GM12892 (cell line): ENCODE results near the gene PDZK1IP1.

Source experiments
- DNase-seq: peaks from one replicate; pipeline ENCODE4 v3.0.0; 2011; ENCODE audit not compliant: insufficient read length
- FAIRE-seq: peaks from 2 replicates; lab custom pipeline; 2011; peaks lifted over from hg19 to GRCh38; lab: Jason Lieb, UNC
- POLR2A ChIP-seq: IDR thresholded peaks from 2 replicates; pipeline ENCODE4 v1.6.1; 2011; ENCODE audit warnings: low read depth, low read length, control low read depth
- POLR2AphosphoS5 ChIP-seq: IDR thresholded peaks from 2 replicates; pipeline ENCODE4 v1.6.1; 2011; ENCODE audit warnings: low read depth, low read length, control low read depth
- TAF1 ChIP-seq: IDR thresholded peaks from 2 replicates; pipeline ENCODE4 v1.6.1; 2011; ENCODE audit warnings: low read depth, mild to moderate bottlenecking, control low read depth, low read length, borderline replicate concordance

Gene PDZK1IP1

DNA sequence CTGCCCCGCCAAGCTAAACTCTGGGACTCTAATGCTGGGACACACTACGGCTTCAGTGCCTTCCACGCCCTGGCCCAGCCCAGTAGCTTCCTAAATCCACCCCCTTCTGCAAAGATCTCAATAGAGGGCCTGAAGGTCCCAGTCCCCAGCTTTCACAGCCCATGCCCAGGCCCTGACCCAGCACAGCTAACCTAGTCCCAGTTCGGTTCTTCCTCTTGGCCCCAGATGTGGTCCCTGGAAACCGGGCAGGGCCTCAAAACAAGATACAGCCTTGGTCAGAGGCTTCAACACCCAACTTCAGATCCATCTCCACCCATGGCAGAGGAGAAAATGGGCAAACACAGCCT, 646 bp upstream of the PDZK1IP1 start:
- DNase-seq, result no peak
- TF ChIP-seq POLR2A (no peak), POLR2AphosphoS5 (no peak), TAF1 (no peak)
- FAIRE-seq, result no peak

GRCh38 chr1:47188791-47189785, 748 bp downstream of the PDZK1IP1 start:
- no peak for FAIRE-seq

DNA sequence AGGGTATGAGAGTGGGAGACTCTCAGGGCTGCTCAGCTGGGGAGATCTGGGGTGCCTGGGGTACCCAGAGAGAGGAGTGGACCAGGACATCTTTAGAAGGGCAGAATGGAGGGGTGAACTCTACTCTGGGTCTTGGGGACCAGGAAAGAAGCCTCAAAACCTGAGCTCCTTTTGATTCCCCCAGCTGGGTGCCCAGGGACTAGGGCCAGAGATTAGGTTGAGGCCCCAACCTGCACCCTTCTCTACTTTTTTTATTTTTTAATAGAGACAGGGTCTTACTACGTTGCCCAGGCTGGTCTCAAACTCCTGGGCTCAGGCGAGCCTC, 1.9 kb downstream of the PDZK1IP1 start:
- DNase-seq (no peak), FAIRE-seq (no peak)
- TF ChIP-seq TAF1 (no peak), POLR2A (no peak)

More at GRCh38 chr1:47188791-47189785, 748 bp downstream of the PDZK1IP1 start:
- TF ChIP-seq POLR2A, result no peak
- TF ChIP-seq TAF1, result no peak
- TF ChIP-seq POLR2AphosphoS5, result no peak
- no peak for DNase-seq

DNA sequence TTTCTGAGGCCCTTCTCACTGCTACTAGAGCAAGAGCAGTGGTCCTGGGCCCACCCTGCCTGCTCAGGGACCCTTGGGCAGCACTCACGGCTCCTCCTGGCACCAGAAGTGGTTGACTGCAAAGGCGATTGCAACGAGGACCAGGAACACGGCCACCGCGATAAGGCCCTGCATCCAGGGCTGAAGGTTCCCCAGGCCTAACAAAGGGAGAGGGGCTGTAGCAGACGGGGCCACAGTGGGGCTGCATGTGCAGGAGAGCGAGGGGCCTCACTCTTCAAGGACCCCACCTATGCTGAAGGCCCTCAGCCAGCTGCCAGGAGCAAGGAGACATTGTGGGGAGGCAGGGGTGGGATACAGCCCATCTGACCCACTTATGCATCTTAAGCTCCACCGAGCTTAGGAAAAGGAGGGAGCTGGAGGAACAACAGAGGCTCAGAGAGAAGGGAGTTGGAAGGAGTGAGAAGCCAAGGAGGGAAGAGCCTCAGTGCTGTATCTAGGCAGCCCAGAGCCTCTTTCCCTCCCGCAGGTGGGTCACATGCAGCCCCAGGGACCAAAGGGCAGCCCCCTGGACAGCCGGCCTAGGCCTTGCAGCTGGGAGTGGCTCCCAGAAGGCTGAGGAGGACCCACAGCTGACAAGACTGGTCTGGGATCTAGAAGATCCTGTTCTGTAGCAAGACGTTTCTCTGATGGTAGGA, 2.5 kb downstream of the PDZK1IP1 start:
- TF ChIP-seq POLR2AphosphoS5, result no peak
- TF ChIP-seq POLR2A, result no peak
- no peak for TF ChIP-seq TAF1
- DNase-seq, result no peak
- no peak for FAIRE-seq

- DNase-seq (no peak), FAIRE-seq (no peak)
- TF ChIP-seq POLR2AphosphoS5 (no peak), POLR2A (no peak), TAF1 (no peak)
Observed at GRCh38 chr1:47186267-47187185, 3.3 kb downstream of the PDZK1IP1 start.

DNA sequence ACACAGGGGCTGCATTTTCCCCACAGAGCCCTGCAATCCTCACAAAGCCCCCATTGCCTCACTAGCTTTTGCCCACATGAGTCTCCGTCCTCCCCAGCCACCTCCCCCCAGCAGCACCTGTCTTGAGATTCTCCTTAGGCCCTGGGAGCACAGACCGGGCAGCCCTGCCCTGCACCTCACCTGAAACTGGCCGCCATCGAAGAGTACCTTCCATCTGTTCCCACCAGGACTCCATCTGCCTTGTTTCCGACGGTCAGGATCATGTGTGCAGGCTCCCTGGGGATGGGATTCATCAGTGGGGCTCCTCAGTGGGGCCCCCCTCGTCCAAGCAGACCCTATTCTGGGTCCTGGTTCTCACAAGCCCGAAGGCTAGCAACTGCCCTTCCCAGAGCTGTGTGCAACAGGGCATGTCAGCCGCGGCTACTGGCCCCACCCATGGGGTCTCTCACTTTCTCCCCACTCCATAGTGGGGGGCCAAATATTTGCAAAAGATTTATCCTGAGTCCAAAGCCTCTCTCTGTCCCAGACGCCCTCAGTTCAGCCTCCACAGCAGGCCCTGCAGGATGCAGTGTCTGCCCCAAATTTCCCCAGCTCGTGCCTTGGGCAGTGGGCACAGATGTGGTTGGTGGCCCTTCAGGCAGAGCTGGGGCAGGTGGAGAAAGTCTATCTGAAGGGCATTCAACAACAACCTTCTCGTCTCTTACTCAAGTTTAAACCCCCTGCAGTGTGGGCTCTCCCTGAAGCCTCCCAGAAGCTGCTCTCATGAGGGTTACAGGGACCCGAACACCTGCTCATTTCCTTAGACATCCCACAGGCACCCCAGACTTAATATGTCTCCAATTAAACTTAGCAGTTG, 4.8 kb downstream of the PDZK1IP1 start:
- no peak for DNase-seq
- TF ChIP-seq TAF1, result no peak
- no peak for TF ChIP-seq POLR2A
- TF ChIP-seq POLR2AphosphoS5, result no peak
- no peak for FAIRE-seq

DNA sequence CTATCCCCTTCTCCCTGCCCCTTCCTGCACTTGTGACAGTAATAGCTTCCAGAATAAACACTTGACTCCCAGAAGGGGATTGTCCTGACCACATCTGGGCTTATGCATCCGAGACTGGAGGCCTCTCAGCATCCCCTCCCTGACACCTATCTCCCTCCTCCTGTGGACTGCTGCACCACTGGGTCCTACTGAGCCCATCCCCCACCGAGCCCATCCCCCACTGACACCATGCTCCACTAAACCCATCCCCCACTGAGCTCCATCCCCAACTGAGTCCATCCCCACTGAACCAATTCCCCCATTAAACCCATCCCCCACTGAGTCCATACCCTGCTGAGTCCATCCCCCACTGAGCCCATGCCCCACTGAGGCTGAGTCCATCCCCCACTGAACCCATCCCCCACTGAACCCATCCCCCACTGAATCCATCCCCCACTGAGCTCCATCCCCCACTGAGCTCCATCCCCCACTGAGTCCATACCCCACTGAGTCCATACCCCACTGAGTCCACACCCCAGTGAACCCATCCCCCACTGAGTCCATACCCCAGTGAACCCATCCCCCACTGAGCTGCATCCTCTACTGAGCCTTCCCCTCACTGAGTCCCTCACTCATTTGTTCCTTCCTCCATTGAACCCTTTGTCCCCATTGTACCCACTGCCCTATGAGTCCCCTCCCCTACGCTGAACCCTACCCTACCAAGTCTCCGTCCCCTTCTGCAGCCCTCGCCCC, 5.6 kb downstream of the PDZK1IP1 start:
- no peak for TF ChIP-seq TAF1
- TF ChIP-seq POLR2AphosphoS5, result no peak
- TF ChIP-seq POLR2A, result no peak
- no peak for DNase-seq
- FAIRE-seq, result no peak

DNA sequence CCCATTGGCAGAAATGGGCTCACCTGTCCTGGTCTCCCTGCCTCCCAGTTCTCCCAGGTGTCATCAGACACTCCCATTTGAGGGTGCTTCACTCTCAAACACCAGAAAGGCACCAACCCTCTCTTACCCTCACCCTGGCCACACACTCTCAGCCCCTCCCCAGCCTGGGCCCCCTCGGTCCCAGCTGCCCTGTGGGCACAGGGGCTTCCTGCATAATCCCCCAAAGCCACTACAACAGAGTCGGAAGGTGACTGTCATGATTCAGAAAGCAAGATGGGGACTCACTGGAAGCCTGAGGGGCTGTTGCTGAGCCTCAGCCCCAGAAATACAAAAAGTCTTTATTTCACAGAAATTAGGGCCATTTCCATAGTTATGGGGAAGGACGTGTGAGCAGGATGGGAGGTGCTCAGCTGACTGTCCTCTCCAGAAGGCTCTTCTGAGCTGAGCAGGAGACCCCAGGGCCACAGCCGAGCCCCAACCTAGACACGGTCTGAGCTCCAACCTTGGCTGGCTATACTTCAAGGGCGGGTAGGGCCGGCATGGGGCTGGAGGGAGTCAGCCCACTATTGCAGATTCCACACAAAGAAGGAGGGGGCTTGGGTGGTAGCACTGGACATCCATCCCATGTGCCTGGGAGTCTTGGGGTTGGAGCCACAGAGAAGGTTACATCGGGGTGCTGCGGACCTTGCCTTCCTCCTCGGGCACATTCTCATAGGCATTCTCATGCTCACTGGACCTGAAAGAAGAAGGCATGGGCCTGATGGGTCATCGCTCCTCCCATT, 6.3 kb downstream of the PDZK1IP1 start:
- TF ChIP-seq POLR2AphosphoS5 (no peak), POLR2A (no peak), TAF1 (no peak)
- DNase-seq (no peak), FAIRE-seq (no peak)

GRCh38 chr1:47182676-47183235, 7.1 kb downstream of the PDZK1IP1 start:
- no peak for TF ChIP-seq POLR2A
- TF ChIP-seq TAF1, result no peak
- no peak for TF ChIP-seq POLR2AphosphoS5
- DNase-seq (no peak), FAIRE-seq (no peak)
